ENCODE results near the gene POGLUT2. TPM values are rescaled to one million over a fixed set of nuclear protein-coding genes. Genes with fewer than 3 reads are reported as not detected.

The POGLUT2 gene
- total RNA-seq, 4 donors from 2014 or later: 0.75 to 3.5 (median 2.0) TPM; not detected in 1

DNA sequence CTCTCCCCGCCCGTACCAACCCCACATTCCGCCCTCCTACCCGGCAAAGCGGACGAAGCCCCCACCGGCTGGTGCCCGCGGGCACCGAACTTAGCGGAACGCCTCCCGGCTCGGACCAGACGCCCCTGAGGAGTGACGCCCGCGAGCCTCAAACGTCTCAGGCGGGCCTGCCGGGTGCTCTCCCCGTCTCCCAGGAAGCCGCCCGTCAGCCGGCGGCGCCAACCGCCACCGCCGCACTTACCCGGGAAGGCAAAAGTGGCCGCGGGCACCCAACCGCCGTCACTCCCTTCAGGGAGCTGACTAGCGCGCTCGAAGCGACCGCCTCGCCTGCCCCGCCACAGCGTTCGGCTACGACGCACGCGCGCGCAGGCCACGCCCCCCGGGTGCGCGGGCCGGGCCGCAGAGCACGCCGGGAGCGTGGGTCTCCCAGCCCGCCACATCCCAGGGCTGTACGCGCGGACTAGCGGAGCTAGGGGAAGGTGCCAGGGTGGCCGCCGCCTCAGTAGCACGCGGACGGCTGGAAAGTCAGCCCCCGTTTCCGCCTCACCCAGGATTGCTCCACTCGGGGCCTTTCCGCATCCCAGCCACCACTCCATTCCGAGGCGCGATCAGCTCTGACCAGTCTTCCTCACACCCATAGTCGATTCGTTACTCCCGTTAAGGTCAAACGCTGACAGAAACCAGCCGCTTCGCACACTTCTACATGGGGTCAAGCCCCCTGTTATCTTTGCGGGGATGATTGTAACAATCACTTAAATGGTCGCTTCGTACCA is 25.1 kb downstream of the POGLUT2 start, which contains the start of gene TEX30:
Gene TEX30, minus strand, starts transcription at position 346 of the 773 bp plus-strand sequence. CDS start 3,760 bp downstream, outside the sequence.
- Histone ChIP-seq H3K9me3 (no peaks in the 10 kb centered on the region), H3K27ac (peak within 1 kb of the TSS; percentile 81 to 92 (median 90)), H3K4me3 (peak within 1 kb of the TSS; percentile 72 to 90 (median 82)), H3K27me3 (no peaks in the 10 kb centered on the region), H3K4me1 (peaks cover 0 to 13% (median 11%) of the 10 kb centered on the region in 4 donors), H3K36me3 (no peaks in the 10 kb centered on the region)
- in situ Hi-C loops (cut with MboI; ENCODE audit: low pct_ligation_motif_present in 1 of 4, low pct_unique_long_range_greater_than_20kb in 1 of 4, low sequenced_read_pairs in 3 of 4) (no loop called here), intact Hi-C loops (cut with DNase I; ENCODE audit: low total_unique reads) (loop anchor here (2.0 to 10.0 kb wide), 2 partner anchors 25 to 179 kb away; partner anchors contain the start of genes BIVM, POGLUT2 and TPP2)
- peak; percentile 86 for DNase-seq
- TF ChIP-seq POLR2AphosphoS5 (IDR thresholded peaks at IDR 0.05) (peak; percentile 63 to 86 (median 86)), EP300 (IDR thresholded peaks at IDR 0.05; ENCODE audit: low read depth) (no peak), POLR2A (IDR thresholded peaks at IDR 0.05) (peak; percentile 76)
- TF ChIP-seq, protein P1, sequence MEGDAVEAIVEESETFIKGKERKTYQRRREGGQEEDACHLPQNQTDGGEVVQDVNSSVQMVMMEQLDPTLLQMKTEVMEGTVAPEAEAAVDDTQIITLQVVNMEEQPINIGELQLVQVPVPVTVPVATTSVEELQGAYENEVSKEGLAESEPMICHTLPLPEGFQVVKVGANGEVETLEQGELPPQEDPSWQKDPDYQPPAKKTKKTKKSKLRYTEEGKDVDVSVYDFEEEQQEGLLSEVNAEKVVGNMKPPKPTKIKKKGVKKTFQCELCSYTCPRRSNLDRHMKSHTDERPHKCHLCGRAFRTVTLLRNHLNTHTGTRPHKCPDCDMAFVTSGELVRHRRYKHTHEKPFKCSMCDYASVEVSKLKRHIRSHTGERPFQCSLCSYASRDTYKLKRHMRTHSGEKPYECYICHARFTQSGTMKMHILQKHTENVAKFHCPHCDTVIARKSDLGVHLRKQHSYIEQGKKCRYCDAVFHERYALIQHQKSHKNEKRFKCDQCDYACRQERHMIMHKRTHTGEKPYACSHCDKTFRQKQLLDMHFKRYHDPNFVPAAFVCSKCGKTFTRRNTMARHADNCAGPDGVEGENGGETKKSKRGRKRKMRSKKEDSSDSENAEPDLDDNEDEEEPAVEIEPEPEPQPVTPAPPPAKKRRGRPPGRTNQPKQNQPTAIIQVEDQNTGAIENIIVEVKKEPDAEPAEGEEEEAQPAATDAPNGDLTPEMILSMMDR (IDR thresholded peaks at IDR 0.05): peak in 1 of 5 experiments; percentile 28
- 7% methylated on average over 28 of the region's 85 CpGs; no CpG with 5 or more reads in 1 of the 2 donors for WGBS, 2 donors (ENCODE audit: low coverage in 1 of 2)

DNA sequence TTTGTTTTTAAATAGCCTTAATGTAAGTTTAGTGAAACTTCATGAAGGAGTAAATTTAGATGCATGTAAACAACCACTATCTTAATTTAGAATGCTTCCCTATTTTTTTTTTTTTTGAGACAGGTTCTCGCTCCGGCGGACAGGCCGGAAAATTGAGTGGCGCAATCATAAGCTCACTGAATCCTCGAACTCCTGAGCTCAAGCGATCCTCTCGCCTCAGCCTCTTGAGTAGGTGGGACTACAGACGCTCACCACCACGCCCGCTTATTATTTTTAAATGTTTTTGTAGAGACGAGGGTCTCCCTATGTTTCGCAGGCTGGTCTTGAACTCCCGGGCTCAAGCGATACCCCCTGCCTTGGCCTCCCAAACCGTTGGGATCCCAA is 26.7 kb downstream of the POGLUT2 start:
- WGBS, 2 donors (ENCODE audit: low coverage in 1 of 2): 91 to 98% methylated on average over 10 to 16 of the region's 16 CpGs
- TF ChIP-seq POLR2A (IDR thresholded peaks at IDR 0.05) (no peak), POLR2AphosphoS5 (IDR thresholded peaks at IDR 0.05) (no peak), EP300 (IDR thresholded peaks at IDR 0.05; ENCODE audit: low read depth) (no peak)
- TF ChIP-seq, protein P1 (IDR thresholded peaks at IDR 0.05): no peak
- intact Hi-C loops (cut with DNase I; ENCODE audit: low total_unique reads) (loop anchor here (10.0 kb wide), 1 partner anchor 177 kb away; the partner anchor contains the start of gene TPP2), in situ Hi-C loops (cut with MboI; ENCODE audit: low pct_ligation_motif_present in 1 of 4, low pct_unique_long_range_greater_than_20kb in 1 of 4, low sequenced_read_pairs in 3 of 4) (no loop called here)
- Histone ChIP-seq H3K9me3 (no peaks in the 10 kb centered on the region), H3K27me3 (no peaks in the 10 kb centered on the region), H3K4me3 (no peak overlapping the region), H3K27ac (no peak overlapping the region), H3K4me1 (peaks cover 0 to 13% (median 11%) of the 10 kb centered on the region in 4 donors), H3K36me3 (no peaks in the 10 kb centered on the region)
- no peak for DNase-seq

DNA sequence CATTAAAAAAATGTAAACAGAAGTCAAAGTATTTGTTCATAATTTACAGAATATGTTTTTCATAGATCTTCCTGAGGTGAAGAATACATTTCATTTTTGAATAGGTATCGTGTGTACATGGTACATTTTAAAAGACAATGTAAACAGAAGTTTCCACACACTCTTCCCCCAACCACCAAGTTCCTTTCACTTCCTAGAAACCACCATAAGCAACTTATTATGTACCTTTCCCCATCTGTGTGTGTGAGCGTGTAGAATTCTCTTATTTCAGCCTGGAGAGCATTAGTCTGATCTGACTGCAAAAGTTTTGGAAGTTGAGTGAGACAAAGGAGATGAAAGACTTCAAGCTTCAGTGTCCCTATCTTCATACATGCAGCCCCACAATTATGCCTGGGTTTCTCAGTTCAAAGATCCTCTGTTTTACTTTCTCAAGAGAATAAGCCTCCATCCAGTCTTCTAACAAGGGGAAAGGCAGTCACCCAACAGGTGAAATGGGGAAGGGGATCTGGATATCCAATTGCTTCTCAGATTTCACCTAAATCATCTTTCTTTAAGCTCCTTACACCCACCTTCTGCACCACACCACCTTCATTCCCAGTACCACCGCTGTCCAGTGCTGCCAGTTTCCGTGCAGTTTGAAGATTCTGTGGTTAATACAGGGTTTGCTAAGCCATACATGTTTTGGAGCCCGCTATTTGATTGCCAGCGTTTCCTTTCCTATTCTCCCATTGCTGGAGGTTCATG is 27.3 kb downstream of the POGLUT2 start:
- Histone ChIP-seq H3K27ac (no peak overlapping the region), H3K4me3 (no peak overlapping the region), H3K4me1 (peaks cover 0 to 13% (median 11%) of the 10 kb centered on the region in 4 donors), H3K36me3 (no peaks in the 10 kb centered on the region), H3K27me3 (no peaks in the 10 kb centered on the region), H3K9me3 (no peaks in the 10 kb centered on the region)
- TF ChIP-seq, protein P1 (IDR thresholded peaks at IDR 0.05): no peak
- no peak for DNase-seq
- intact Hi-C loops (cut with DNase I; ENCODE audit: low total_unique reads) (loop anchor here (10.0 kb wide), 1 partner anchor 177 kb away; the partner anchor contains the start of gene TPP2), in situ Hi-C loops (cut with MboI; ENCODE audit: low pct_ligation_motif_present in 1 of 4, low pct_unique_long_range_greater_than_20kb in 1 of 4, low sequenced_read_pairs in 3 of 4) (no loop called here)
- WGBS, 2 donors (ENCODE audit: low coverage in 1 of 2): 90% methylated on average over 6 of the region's 6 CpGs

DNA sequence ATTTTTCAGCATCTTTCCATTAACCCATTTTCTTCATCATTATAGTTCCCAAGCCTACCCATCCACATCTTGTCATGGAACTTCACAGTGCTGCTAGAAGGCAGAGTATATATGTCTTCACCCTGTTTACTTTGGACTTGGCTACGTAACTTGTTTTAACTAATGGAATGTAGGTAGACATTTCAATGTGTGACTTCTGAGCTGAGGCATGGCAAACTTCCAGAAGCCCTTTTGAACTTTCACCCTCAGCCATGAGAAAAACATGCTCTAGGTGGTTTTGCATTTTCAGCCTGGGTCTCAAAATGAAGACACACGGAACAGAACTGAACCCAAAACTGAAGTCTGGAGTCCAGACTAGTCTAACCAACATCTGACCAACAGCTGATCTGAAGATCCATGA is 28.3 kb downstream of the POGLUT2 start:
- TF ChIP-seq EP300 (IDR thresholded peaks at IDR 0.05; ENCODE audit: low read depth) (no peak), POLR2A (IDR thresholded peaks at IDR 0.05) (no peak), POLR2AphosphoS5 (IDR thresholded peaks at IDR 0.05) (no peak)
- TF ChIP-seq, protein P1 (IDR thresholded peaks at IDR 0.05): no peak
- no peak overlapping the region for H3K4me3 ChIP-seq
- no peak overlapping the region for H3K27ac ChIP-seq
- WGBS, 2 donors (ENCODE audit: low coverage in 1 of 2): 77 to 83% methylated on average over 1 to 2 of the region's 2 CpGs
- no peaks in the 10 kb centered on the region for H3K9me3 ChIP-seq
- intact Hi-C loops (cut with DNase I; ENCODE audit: low total_unique reads): loop anchor here (10.0 kb wide), 1 partner anchor 176 kb away; the partner anchor contains the start of gene TPP2
- peaks cover 0 to 13% (median 11%) of the 10 kb centered on the region in 4 donors for H3K4me1 ChIP-seq
- H3K27me3 ChIP-seq: no peaks in the 10 kb centered on the region
- H3K36me3 ChIP-seq: no peaks in the 10 kb centered on the region
- in situ Hi-C loops (cut with MboI; ENCODE audit: low pct_ligation_motif_present in 1 of 4, low pct_unique_long_range_greater_than_20kb in 1 of 4, low sequenced_read_pairs in 3 of 4): no loop called here
- no peak for DNase-seq

Measured in transverse colon (tissue), 4 donors.